A204.1 (cell line): Measurements from ENCODE around the gene DLG3.
"Not testable (repeated sequence)": the region's sequence is repeated elsewhere in the genome, so short reads cannot be mapped to it uniquely, and the experiment has no call there.

Source experiments
- FAIRE-seq: peaks from 2 replicates; lab custom pipeline; 2012; peaks lifted over from hg19 to GRCh38; lab: Jason Lieb, UNC

The DLG3 gene

GRCh38 chrX:70444326-70444945 lies at the start of gene DLG3:
Gene DLG3, plus strand, starts transcription at chrX:70444835. Its CDS starts 367 bp downstream, at chrX:70445202.
- no peak for FAIRE-seq

GRCh38 chrX:70398899-70399298 lies 45.7 kb upstream of the DLG3 start:
- no peak for FAIRE-seq

GRCh38 chrX:70400181-70400580 lies 44.5 kb upstream of the DLG3 start:
- not testable (repeated sequence) for FAIRE-seq

GRCh38 chrX:70402721-70403120 lies 41.9 kb upstream of the DLG3 start:
- FAIRE-seq = no peak

DNA sequence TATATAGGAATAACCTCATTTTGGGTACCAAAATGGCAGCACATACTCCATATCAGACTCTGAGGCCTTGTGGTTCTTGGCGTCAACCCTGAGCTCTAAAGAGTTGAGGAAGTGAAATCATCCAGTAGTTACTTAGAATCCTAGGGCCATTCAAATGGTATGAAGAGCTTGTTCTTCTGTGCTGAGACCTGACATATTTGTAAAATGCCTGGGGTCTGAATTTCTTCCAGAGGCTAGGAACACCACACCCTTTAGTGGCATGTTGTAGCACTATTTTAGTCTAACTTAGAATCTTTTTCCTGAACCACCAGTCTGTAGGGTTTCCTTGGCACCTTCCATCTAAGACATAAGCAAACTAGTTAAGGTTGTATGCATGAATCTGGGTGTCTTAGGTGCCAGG lies 39.6 kb upstream of the DLG3 start:
- no peak for FAIRE-seq

- FAIRE-seq = no peak
Observed at GRCh38 chrX:70410921-70411320, 33.7 kb upstream of the DLG3 start.

- FAIRE-seq = no peak
Observed at GRCh38 chrX:70411475-70411874, 33.2 kb upstream of the DLG3 start.

- FAIRE-seq = no peak
Observed at GRCh38 chrX:70421618-70422017, 23.0 kb upstream of the DLG3 start.

- FAIRE-seq = no peak
Observed at GRCh38 chrX:70422851-70423341, 21.7 kb upstream of the DLG3 start, which contains the start of gene GDPD2. Gene GDPD2, plus strand, starts transcription at chrX:70423314. Its CDS starts 1,671 bp downstream, at chrX:70424985.

GRCh38 chrX:70423936-70424675 lies 20.5 kb upstream of the DLG3 start:
- no peak for FAIRE-seq

DNA sequence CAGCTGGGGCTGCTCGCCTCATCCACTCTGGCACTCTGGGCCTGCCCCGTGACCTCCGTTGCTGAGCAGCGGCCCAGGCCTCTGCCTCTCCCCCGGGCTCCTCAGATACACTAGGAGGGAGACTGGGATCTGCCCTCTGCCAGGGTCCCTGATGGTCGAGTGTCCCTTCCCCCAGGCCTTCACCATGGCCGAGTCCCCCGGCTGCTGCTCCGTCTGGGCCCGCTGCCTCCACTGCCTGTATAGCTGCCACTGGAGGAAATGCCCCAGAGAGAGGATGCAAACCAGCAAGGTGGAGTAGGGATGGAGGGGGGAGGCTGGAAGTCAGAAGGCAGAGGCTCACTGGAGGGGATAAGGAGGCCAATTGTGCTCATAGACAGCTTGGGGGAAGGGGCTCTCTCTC lies 19.8 kb upstream of the DLG3 start:
- FAIRE-seq = no peak

- no peak for FAIRE-seq
Observed at GRCh38 chrX:70426286-70427278, 18.1 kb upstream of the DLG3 start.

DNA sequence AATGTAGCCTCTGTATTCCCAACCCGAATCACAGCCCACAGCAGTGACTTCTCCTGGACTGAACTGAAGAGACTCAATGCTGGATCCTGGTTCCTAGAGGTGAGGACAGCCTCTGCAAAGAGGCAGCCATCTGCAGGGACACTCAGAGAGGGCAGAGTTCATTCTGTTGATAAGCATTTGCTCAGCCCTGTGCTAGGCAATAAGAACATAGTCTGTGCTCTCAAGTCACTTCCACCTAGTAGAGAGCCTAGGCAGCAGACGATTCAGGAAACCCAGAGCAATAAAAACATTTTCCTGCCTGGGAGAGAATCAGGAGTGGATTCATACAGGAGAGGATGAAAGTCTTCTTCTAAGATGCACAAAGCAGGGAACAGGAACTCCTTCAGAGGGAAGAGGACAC lies 17.3 kb upstream of the DLG3 start:
- no peak for FAIRE-seq

DNA sequence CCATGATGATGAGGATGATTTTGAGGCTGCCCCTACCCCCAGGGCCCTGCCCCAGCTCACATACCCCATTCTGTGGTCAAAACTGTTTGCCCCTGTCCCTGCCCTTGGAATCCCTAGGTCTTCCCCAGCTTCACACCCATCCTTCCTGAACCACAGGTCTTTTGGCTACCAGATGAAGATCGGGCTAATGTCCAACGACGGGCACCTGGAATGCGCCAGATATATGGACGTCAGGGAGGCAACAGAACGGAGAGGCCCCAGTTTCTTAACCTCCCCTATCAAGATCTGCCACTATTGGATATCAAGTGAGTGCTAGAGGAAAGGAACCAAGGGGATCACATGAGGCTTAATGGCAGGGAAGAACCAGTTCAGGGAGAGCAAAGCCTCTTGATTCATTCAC lies 14.9 kb upstream of the DLG3 start:
- no peak for FAIRE-seq

DNA sequence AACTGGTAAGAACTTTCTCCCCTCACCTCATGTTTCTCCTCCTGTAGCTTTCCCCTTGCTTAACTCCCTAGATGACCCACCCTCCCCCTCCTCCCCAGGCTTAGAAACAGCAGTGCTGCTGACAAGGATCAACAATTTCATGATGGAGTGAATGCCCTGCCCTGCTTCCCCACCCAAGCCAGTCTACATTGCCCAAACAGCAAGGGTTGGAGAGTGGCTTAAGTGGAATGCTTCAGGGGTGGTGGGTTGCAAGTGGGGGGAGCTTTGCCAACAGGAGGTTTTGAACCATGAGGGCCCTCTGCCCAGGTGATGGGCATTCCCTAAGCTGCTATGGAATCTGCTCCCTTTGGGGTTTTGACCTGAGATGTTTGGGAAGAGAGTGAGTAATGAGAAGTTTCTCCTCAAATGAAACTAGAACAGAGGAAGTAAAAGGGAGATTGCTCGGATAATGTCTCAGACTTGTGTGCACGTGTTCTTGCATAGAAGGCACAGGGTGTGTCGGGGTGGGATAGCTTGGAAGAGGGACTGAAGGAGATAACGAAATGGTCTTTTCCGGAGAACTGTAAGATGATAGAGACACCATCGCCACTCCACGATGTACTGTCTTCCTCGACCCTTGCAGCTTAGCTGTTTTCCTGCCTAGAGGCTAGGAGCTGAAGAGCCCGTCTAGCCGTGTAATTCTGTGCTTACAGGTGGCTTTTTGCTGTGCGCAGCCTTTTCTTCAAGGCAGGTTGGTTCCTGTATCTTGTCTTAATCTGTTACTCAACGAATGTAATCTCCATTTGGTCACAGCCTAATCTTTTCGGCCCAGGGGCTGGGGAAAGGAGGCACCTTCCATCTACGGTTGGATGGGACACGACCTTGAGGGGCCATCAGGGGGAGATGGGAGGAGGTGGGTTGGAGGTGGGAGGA lies 11.4 kb upstream of the DLG3 start:
- FAIRE-seq = no peak

- no peak for FAIRE-seq
Observed at GRCh38 chrX:70433848-70434351, 10.7 kb upstream of the DLG3 start.

DNA sequence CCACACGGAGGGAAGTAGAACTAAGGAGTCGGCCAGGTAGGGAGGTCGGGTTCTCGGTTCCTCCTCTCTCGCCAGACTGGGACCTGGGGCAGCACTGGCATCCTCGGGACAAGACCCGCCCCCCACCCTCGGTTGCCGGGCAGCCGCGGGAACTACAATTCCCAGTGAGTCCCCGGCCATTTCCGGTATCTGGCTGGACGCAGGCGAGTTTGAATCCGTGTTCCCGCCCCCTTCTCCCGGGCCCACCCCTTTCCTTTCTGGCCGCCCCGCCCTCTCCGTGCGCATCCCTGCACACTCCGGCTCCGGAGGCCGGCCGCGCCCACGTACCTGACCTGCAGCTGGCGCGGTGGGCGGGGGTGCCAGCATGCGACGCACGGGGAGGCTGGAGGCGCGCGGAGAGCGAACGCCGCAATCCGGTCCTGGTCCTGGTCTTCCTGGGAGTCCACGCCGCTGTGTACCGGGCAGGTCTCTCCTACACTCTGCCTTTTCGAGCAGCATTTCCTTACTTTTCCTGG lies 10.2 kb upstream of the DLG3 start:
- FAIRE-seq = no peak

DNA sequence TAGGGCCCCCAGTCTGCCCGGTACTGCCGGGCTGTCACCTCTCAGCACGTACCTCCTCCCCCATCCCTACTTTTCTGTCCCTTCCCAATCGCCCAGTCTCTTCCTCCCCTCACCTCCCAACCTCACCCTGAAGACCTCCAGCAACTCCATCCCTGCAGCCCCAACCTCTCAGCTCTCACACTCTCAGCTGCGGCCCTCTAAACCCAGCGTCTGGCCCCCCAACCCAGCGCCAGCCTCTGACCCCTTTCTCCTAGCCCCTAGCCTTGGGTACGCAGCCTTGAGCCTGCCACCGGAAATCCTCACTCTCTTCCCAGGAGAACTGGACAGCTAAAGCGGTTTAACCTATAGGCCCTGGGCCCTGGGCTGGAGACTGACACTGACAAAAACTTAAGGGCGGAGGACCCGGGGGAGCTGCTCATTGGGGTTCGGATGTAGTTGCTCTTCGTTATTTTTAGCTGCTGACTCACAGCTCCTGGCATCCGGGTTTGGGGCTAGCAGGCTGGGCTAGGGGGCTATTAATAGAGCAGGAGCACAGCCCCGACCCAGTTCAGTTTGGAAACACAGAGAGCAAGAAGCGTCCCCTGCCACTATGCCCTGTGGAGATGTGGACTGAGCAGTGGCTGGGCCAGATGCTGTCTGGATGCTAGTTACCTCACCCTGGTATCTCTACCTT lies 9.6 kb upstream of the DLG3 start:
- no peak for FAIRE-seq

- FAIRE-seq = no peak
Observed at GRCh38 chrX:70436343-70436742, 8.3 kb upstream of the DLG3 start.

DNA sequence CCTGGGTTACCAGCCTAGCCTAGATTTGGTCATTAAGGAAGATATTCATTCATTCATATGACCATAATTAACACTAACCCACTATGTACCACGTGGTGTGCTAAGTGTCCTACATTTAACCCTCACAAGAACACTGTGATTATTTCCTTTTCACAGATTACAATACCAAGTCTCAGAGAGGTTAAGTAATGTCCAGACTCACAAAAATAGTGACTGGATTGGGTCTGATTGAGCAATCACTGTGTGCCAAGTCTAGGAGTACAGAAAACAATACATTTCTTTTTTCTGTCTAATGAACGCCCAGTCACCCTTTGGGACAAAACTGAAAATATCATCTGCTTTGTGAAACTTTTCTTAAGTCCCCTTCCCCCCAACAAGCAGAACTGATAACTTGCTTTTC lies 7.6 kb upstream of the DLG3 start:
- no peak for FAIRE-seq
